Stimulated activated CD4-positive, alpha-beta T cell treated with anti-CD3 and anti-CD28 coated beads, Interleukin-4, amount 100 ng/mL, for 1 hour (primary cell): ENCODE results near the gene ACSS1.

ENCODE experiments used
- DNase-seq: peaks from one replicate; pipeline ENCODE4 v3.0.0-alpha.2; 2020

The ACSS1 gene

DNA sequence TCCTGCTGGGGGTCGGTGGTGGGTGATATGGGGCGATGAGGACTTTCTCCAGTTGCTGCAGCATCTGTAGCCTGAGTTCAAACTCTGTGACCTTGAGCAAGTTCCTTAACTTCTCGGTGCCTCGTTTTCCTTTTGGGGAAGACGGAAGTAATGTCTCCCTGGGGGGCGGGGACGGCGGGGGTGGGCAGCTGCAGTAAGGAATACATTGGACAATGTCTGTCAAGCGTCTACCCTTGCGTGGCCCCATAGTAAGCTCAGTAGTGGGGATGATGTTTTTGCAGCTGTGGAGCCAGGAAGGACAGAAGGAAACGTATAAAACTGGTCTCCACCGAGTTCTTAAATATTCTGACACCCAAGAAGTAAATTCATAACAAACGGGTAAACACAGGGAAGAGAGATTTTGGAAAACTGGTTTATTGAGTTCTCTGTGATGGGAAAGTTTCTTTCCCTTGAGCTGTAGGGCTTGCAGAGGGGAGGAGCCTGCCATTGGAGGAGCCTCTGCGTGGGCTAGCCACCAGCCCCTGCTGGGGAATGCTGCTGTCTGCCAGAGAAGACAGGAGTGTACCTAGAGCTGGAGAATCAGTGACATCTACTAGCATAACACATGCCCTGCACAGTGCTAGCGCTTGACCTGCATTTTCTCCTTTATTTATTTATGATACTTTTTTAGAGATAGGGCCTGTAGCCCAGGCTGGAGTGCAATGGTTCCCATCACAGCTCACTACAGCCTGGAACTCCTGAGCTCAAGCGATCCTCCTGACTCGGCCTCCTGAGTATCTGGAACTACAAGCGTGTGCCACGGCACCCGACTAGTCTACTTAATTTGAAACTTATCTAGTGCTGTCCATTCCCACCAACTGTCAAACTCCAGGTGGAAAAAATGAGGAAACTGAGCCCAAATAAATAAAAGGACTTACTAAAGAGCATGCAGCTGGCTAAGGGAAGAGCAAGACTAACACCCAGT lies 1.2 kb upstream of the ACSS1 start:
- DNase-seq = no peak

DNA sequence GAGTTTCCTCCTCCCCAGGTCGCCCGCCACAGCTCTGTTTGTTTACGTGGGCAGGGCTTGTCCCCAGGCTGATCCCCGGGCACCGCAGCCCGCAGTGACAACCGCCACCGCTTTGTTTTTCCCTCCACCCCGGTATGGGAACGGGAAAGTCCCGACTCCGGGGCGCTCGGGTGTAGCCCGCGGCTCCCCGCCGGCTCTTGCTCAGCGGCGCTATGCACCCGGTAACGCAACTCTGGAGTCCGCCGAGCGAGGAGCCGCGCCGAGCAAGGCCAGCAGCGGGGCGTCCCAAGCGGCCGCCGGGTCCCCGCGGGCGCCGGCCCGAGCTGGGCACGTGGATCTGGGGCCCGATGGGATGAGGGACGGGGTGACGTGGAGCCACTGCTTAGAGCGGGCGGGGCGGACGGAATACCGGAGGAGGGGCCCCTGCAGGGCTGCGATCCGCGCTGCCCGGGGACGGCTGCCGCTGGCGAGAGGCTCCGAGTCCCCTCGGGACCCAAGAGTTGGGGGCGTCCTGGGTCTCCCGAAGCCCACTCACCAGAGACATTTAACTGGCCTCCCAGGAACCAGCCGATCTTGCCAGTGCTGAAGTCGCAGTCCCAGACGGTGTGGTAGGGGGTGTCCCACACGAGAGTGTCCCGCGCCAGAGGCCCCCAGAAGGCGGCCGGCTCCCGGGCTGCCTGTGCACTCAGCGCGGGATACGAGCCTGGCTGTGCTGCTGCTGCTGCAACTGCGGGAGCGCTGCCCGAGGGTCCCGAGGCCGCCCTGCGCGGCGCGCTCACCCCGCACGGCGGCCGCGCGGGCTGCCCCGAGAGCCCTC lies 497 bp downstream of the ACSS1 start:
- peak; percentile 69 for DNase-seq

DNA sequence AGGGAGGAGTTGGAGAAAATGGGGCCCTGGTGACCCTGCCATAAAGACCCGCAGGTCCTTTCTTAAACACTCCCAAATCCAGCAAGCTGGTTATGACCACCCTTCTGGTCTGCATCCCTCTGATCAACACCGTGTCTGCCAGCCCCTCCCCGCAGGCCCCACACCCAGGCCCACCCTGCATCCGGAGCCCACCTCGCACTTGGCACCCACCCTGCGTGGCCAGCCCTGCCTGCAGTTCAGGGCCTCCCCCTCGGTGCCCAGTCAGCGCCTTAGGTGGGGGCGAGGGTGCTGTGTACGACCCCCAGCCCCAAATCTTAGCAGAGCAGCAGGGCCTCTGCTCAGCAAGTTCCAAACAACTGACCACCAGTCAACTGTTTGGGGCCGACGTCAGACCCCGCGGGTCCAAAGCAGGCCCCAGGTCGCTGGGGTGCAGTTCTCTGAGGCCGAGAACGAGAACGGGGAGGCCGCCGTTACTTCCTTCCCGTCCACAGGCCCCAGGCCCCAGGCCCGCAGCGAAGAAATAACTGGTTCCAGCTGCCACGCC lies 1.2 kb downstream of the ACSS1 start:
- no peak for DNase-seq

DNA sequence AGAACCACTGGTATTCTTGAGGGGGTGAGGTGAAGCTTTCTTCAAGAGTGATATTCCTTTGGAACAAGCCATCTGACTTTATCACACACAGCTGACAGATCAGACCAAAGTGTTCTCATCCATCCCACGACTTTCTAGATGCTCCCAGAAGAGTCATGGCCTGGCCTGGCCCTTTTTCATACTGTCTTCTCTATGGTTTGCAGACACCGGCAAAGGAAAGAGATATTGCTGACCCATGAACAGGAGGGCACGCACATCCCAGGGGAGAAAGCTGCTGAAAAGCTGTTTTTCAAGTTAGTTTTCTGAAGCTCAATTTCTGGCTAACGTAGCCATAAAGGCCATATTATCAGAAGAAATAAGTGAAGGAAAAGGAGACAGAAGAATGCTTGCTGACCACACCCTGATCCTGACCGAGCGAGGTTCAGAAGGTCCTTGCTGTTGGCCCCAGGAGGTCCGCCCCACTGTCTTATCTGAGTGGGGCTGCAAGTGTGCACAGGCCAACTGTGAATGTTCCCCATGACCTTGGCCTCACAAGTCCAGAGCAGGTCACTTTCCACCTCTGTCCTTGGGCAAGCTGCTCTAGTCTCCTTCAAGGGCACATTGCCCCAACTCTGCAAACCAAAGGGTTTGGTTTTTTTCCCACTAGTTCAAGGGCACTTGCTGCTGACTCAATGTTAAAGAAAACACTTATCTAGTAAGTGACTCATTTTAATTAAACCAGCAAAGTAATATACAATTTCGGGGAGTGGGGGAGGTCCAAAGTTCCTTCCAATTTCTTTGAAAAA lies 2.0 kb downstream of the ACSS1 start:
- no peak for DNase-seq

DNA sequence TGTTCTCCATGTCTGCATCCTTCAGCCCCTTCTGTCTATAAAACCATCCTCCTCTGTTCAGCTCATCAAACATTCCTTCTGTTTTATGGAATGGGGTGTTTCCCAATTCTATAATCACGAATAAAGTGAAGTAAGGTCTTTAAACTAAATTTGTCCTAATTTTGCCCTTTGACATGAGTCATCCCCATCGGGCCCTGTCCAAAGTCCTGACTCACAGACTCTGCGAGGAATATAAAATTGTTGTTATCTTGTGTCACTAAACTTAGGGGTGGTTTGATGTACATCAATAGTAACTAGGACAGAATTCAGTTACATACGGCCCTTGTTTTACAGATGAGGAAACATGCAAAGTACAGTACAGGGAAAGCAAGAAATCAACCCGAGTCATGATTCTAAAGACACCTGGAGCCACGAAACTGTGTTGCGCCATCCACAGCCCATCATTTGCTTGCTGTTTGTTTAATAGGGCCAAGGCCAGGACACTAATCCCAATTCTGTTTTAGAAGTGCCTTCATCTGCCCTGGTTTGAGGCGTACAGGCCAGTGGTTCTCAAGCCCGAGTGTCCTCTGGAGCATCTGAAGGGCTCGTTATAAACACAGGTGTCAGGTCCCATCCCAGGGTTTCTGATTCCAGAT lies 2.8 kb downstream of the ACSS1 start:
- no peak for DNase-seq

DNA sequence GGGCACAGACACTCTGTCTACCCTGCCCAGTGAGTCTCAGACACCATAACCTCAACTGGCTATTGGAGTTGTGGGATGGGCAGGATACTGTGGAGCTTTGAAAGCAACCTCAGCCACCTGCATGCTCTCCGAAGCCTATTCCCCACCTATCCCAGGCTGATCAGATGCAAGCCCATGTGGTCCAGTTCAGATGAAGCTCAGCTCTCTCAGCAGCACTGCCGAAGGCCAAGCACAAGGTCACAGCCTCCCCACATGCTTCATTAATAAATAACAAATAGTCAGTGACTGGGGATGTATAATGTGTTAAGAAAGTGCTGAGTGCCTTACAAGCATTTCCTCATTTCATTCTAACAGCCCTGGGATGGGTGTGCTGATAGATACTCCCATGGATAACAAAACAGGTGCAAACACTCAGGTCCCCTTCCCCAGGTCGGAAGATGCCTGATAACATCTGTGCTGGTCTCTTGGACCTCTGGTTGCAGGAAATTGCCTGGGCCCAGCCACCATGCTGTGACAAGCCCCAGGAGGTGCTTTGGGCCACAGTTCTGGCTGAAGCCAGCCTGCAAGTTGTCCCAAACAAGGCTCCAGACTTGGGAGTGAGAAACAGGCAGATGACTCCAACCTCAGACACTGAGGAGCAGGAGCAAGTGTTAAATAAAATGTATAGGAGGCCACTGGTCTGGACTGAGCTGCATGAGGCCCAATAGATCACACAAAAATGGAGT lies 3.7 kb downstream of the ACSS1 start:
- DNase-seq = no peak

DNA sequence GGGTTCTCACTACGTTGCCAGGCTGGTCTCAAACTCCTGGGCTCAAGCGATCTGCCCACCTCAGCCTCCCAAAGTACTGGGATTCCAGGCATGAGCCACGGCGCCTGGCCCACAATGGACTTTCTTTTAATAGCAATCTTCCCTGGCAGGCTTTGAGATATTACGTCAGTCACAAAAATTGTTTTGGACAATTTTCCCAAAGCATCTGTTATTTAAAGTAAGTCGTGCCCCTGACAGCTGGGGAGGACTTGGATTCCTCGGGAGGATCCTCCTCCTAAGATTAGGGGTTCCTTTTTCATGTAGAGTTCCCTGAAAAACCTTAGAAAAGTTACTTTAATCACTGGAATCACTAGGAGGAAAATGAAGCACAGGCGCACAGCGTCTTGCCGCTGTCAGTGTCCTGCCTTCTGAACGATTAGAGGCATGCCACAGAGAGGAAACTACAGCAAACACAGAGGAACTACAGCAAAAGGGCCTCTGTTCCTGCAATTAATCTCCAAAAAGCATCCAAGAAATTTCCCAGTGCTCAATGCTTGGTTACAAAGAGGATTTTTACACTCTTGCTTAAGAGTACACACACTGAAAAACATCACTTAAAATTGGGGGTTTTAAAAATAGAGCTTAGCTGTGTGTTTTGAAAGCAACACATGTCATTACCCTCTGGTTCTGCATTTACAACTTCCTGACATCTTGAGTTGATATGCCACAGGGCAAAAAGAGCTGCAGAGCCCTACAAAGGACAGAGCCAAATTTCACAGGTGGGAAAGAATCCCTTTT lies 4.5 kb downstream of the ACSS1 start:
- DNase-seq = no peak

DNA sequence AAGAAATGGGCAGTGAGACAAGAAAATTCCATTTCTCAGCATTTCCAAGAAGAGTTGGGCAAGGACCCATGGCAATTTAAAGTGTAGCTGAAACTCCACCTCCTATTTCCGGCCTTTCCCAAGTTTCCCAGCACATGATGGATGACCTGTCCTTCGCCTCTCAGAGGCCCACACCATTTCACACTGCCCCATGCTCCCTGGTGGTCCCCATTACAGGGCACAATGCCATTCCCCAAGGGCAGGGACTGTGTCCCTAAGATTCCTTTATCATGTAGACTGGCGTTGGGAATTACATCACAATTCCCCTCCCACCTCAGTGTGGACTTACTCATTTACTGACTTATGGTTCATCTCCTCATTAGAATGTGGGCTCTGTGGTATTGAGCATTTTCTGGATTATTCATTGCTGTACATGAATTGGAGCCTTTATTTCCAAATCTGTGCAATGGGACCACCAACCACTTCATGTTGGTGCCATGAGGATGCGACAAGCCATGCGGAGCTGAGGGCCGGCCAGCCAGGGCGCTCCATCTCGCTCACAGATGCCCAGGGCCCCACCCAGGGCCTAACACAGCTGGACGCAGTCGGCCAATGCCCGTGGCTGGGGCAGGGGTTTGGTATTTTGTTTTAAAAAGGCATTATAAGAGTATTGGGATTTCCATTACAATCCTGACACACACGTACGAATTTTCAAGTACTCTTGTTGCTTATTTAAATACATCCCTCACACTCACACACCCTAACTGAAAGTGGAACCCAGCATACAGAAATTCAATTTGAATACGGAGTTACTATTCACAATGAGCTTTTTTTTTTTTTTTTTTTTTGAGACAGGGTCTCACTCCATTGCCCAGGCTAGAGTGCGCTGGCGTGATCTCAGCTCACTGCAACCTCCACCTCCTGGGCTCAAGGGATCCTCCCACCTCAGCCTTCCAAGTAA lies 5.4 kb downstream of the ACSS1 start:
- no peak for DNase-seq

DNA sequence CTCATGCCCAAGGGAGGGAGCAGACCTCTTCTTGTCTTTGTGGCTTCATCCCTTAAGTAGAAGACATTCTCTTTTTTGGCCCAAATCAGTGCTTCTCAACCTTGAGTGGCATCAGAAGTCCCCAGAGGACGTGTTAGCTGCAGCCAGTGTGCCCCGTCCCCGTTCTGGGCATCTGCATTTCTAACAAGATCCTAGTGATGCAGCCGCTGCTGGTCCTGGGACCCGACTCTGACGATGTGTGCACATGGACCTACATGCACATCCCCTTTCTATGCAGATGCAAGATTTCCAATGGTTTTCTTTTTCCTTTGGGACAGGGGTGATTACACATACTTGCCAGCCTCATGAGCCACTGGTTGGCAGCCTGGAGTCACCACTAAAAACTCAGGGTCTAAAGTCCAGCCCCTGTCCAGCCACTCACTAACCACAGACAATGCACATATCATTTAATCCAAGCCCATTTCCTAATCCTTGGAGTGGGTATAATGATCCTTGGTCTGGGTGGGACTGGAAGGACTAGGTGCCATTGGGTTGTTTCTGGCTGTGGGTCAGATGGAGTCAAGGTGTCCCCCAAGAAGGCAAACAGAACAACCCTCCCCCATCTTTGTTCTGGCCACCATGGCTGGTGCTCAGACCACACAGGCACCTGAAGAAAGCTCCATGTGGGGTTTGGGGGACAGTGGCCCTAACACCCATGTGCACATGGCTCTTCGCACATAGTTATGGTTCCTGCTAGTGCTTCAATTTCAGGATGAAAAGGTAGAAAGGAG lies 6.4 kb downstream of the ACSS1 start:
- no peak for DNase-seq

DNA sequence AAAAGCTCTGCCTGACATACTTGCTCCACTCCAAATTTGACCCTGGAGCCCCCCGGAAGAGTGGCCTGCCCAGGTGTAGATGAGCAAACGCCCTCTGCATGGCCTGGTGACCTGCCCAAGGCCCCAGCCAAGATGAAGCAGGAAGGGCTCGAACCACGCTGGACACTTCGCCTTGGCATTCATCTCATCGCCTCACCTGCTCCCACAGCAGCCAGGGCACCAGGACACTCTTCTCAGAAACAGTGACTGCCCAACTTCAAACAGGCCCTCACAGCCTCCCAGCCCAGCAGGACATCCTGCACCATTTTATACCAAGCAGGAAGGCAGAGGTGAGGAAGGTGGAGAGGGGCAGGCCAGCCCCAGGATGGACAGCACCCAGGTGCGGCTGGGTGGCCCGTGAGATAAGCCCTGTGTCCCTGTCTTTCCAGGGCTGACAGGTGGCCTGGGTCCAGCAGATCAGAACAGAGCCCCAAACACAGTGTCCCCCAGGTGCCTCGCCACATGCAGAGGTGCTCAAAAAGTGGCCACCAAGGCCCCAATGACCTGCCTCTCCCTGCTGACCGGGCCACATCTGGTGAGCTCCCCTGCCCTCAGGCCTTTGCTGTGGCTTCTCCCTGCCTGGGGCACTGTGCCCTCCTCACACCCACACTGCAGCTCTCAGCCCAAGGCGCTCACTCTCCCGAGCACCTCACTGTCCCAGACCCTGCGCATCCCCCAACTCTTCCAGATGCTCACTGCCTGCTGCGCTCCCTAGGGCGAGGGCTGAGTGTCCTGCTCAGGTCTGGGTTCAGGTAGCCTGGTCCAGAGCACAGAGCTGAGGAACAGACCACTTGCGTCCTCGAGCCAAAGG lies 7.2 kb downstream of the ACSS1 start:
- DNase-seq = no peak

DNA sequence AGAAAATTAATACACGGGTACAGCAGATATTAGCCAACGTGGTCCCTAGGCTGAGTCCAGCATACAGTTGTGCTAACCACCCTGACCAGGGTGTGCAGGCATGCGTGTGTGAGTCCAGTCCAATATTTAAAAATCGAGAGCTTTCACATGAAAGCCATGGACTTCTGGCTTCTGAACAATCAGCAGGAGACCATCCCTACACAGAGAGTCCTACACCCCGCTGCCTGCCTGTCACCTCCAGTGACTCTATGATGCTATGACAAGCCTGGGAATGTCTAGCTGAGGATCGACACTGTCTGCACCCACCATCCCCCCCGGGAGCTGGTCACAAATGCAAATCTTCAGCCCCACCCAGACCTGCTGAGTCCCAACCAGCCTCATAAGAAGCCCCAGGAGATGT lies 7.9 kb downstream of the ACSS1 start:
- DNase-seq = no peak

DNA sequence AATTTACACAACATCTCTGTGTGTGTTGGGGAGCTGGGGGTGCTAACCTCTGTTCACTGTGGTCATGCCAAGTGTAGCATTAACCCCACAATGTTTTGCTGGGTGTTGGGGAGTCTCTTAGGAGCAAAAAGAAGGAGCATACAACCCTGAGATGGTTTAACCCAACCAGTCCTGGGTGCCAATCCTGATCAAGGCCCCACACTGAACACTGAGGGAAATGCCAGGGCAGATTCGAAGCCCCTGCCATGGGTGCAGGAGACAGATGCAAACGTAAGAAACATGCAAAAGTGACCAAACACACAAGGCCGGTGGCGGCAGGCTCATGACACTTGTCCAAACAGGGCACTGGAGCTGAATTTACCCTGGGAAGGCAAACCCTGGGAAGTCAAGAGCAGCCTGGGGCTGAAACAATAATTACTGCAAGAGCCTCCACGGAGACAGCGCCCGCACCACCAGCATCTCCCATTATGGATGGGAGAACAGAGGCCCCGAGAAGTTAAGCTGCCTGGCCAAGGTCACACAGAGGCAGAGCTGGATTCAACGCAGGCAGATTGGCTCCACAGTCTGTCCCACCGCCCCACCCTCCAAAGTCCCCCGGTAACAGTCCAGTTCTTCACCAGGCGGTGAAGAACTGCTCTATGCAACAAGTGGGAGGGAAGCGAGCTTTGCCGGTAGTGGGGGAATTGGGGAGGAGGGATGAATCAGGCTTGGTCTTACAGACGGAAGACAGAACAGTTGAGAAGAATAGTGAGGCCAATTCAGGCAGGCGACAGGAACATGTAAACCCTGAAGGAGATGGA lies 8.5 kb downstream of the ACSS1 start:
- no peak for DNase-seq

DNA sequence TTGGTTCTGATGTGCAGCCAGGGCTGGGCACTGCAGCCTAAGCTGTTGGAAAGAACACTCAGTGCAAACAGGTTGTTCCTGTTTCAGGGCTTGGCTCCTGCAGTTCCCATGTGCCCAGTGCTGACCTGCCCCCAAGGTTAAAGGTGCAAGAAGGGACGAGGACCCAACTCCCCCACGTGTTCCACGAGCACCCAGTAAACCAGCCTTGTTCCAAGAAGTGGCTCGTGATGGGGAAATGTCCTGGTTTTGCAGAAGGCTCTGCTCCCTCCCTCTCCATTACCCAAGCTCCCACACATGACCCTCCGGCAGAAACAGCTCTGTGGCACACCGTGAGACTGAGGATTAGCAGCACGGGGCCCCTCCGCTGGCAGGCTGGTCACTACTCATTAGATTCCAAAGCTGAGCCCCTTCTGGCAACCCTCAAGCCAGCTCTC lies 9.4 kb downstream of the ACSS1 start:
- no peak for DNase-seq

DNA sequence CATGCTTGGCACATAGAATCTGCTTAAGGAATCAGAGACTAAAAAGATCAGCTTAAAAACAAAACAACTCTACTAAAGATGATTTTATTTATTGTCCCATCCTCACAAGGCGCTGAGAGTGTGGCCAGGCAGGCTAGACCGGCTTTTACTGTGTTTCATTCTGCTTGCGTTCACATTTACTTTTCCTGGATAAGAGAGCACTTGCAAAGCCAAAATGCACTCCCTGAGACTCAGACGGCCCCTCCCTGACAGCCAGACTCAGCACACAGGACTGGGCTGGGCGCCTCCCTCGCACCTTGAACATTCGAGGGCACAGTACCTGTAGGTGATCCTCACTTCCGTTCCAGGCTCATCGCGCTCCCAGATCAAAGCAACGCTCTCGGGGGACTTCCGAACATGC lies 10.2 kb downstream of the ACSS1 start:
- DNase-seq = no peak

DNA sequence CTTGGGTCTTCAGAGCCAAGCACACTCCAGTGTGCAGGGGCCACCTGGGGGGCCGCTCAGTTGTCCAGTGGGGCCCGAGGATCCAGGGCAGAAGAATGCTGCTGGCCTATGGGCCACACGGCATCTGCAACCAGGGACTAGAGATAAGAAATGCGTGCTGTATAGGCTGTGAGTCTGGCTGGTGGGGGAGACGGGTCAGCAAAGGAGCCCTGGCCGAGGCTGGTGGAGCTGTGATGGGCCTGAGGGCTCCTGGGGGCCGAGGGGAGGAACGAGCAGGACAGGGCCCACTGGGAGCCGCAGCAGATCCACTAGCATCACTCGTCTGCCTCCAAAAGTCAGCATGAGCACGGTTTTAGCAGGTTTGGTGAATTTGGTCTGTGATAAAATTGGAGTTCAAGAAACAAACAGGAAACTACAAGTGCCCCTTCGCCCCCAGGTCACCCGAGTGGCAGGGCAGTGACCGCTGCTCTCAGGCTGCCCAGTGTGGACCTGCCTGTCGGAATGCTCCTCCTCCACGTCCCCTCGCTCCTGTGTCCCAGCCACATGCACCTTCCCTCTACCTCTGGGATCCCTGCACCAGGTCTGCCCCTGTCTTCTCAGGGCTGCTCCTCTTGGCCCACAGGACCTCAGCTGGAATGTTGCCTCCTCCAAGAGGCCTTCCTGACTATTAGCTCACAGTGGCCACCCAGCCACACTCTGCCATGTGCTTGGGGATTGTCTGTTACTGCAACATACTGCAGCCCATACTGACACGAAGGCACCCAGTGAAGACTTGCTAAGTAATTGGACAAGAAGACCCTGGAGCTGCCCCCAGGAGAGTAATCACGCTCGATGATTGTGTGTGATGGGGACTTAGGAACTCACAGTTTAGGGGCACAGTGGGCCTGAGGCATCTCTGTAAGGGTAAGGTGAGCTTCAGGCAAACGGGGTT lies 10.9 kb downstream of the ACSS1 start:
- DNase-seq = no peak

DNA sequence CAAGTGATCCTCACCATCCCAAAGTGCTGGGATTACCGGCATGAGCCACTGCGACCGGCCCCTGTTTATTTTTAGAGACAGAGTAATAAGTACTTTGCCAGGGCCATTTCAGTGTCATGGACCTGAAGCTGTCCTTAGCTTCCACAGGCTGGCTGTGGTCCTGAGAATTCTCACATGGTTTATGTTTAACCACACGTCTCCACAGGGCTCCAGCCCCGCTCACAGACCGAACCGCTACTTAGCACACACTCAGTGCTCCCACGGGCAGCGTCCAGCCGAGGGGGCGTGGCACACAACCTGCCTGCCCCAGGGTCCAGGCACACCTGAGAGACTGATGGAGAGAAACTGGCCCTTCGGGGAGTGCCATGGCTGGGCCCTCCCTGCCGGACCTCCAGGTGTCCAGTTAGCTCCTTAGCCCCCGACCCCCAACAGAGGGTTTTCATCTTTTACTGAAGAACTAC lies 11.7 kb downstream of the ACSS1 start:
- DNase-seq = no peak
